GM23338 (cell line): ENCODE results near the gene MAD1L1. TPM values are rescaled to one million over a fixed set of nuclear protein-coding genes. Genes with fewer than 3 reads are reported as not detected.

Source experiments
- ATAC-seq: fragments of 200-7000 bp; cut with Tn5 transposase; 3 replicates; pipeline ENCODE4 v1.9.1; 2020
- DNase-seq: peaks from one replicate; pipeline ENCODE4 v3.0.0-alpha.2; 2015; ENCODE audit warnings: low spot score
- H2AFZ ChIP-seq: fragments of 200-600 bp; sonication (generic); 2 replicates; pipeline ENCODE4 v1.8.0; 2016; ENCODE audit warnings: antibody characterized with exemption, mild to moderate bottlenecking, moderate library complexity
- H3F3A ChIP-seq: fragments of 200-600 bp; sonication (generic); replicated peaks from 2 replicates; pipeline ENCODE4 v1.8.0; 2017; ENCODE audit warnings: antibody characterized with exemption, mixed run types, low read depth
- H3K27ac ChIP-seq: fragments of 200-600 bp; sonication (generic); 2 replicates; pipeline ENCODE4 v1.6.1; 2016; ENCODE audit warnings: low read depth
- H3K27me3 ChIP-seq: fragments of 200-600 bp; sonication (generic); 2 replicates; pipeline ENCODE4 v1.8.0; 2016; ENCODE audit warnings: mild to moderate bottlenecking, mixed run types, moderate library complexity; ENCODE audit not compliant: insufficient read depth
- H3K36me3 ChIP-seq: fragments of 200-600 bp; sonication (generic); 2 replicates; pipeline ENCODE4 v1.8.0; 2016; ENCODE audit warnings: mild to moderate bottlenecking; ENCODE audit not compliant: insufficient read depth
- H3K4me1 ChIP-seq: fragments of 200-600 bp; sonication (generic); 2 replicates; pipeline ENCODE4 v1.8.0; 2016; ENCODE audit warnings: mild to moderate bottlenecking, moderate library complexity; ENCODE audit not compliant: insufficient read depth
- H3K4me2 ChIP-seq: fragments of 200-600 bp; sonication (generic); 2 replicates; pipeline ENCODE4 v1.7.1; 2017; ENCODE audit warnings: mixed run types
- H3K4me3 ChIP-seq: fragments of 200-600 bp; sonication (generic); 2 replicates; pipeline ENCODE4 v1.6.1; 2016; ENCODE audit warnings: mixed run types
- H3K79me2 ChIP-seq: fragments of 200-600 bp; sonication (generic); replicated peaks from 2 replicates; pipeline ENCODE4 v1.8.0; 2017; ENCODE audit warnings: mild to moderate bottlenecking; ENCODE audit not compliant: insufficient read depth
- H3K9me2 ChIP-seq: fragments of 200-600 bp; sonication (generic); 2 replicates; pipeline ENCODE4 v1.8.0; 2017; ENCODE audit not compliant: insufficient read depth
- H4K20me1 ChIP-seq: fragments of 200-600 bp; sonication (generic); replicated peaks from 2 replicates; pipeline ENCODE4 v1.8.0; 2017; ENCODE audit warnings: mild to moderate bottlenecking; ENCODE audit not compliant: insufficient read depth
- H3K27ac Mint-ChIP-seq: 2 replicates; pipeline ENCODE4 v1.8.0; 2020; ENCODE audit warnings: inconsistent platforms, mild to moderate bottlenecking, moderate library complexity, mixed read lengths
- H3K27me3 Mint-ChIP-seq: 3 replicates; pipeline ENCODE4 v1.8.0; 2022; ENCODE audit warnings: low read depth, mild to moderate bottlenecking, moderate library complexity, mixed read lengths, inconsistent platforms; ENCODE audit not compliant: insufficient read depth, poor library complexity
- H3K36me3 Mint-ChIP-seq: 3 replicates; pipeline ENCODE4 v1.8.0; 2021; ENCODE audit warnings: low read depth, mild to moderate bottlenecking, inconsistent platforms, moderate library complexity, mixed read lengths
- H3K4me1 Mint-ChIP-seq: 3 replicates; pipeline ENCODE4 v1.8.0; 2020; ENCODE audit warnings: mild to moderate bottlenecking, inconsistent platforms, mixed read lengths
- H3K4me3 Mint-ChIP-seq: 3 replicates; pipeline ENCODE4 v1.8.0; 2021; ENCODE audit warnings: moderate library complexity, mild to moderate bottlenecking, inconsistent platforms, mixed read lengths
- H3K9me3 Mint-ChIP-seq: 3 replicates; pipeline ENCODE4 v1.8.0; 2020; ENCODE audit warnings: moderate library complexity, mild to moderate bottlenecking, inconsistent platforms, mixed read lengths
- JUNB ChIP-seq: IDR thresholded peaks from one replicate; pipeline ENCODE4 v1.6.1; 2016; ENCODE audit warnings: antibody characterized with exemption; ENCODE audit not compliant: unreplicated experiment
- NANOG ChIP-seq: IDR thresholded peaks from 2 replicates; pipeline ENCODE4 v1.6.1; 2016; ENCODE audit warnings: antibody characterized with exemption, borderline replicate concordance
- POLR2AphosphoS5 ChIP-seq: IDR thresholded peaks from 2 replicates; pipeline ENCODE4 v1.6.1; 2016; ENCODE audit warnings: antibody characterized with exemption, low read depth
- STAT1 ChIP-seq: IDR thresholded peaks from one replicate; pipeline ENCODE4 v1.6.1; 2016; ENCODE audit warnings: antibody characterized with exemption; ENCODE audit not compliant: unreplicated experiment
- ZNF331 ChIP-seq: fragments of 250-450 bp; sonication (Bioruptor Pico); IDR thresholded peaks from 2 replicates; pipeline ENCODE4 v1.5.0; 2020; ENCODE audit warnings: low read depth, mild to moderate bottlenecking, moderate library complexity
- polyA plus RNA-seq: library from polyadenylated mRNA; unstranded; fragments of >200 nt; fragmentation: Nextera tagmentation; extraction: Ambion mirVana; gene quantifications from 2 replicates; pipeline ENCODE4 v1.2.1, GENCODE V29; 2016
- total RNA-seq: library from RNA; depleted of rRNA; stranded (reverse); fragments of >200 nt; shearing (Covaris generic); gene quantifications from 2 replicates; pipeline ENCODE4 v1.2.3, GENCODE V29; 2014
- TF ChIP-seq, protein P1 (sequence below): fragments of 250-450 bp; sonication (Bioruptor Pico); IDR thresholded peaks from 2 replicates; pipeline ENCODE4 v1.5.0; 2020; ENCODE audit warnings: mild to moderate bottlenecking, moderate library complexity

Gene MAD1L1
- total and polyA plus RNA-seq, 2 experiments from 2014 or later = 40.3 to 59.3 TPM

DNA sequence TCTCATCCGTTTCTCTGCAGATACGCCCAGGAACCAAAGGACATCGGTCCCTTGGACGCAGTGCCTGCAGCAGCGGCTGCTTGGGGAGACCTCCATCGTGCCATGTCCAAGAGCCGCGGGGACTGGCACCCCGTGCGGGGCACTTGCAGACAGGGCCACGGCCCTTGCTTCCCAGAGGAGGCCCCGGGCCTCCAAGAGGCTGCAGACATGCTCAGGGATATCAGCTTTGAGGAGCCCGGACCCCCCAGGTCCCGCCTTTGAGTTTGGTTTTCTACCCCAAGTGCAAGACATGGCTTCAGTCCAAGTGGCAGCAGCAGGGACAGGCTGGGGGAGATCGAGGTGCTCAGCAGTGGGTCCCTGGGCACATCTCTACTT is 283.1 kb downstream of the MAD1L1 start (continued):
- TF ChIP-seq JUNB (no peak), NANOG (no peak), ZNF331 (CRISPR knock-in tag) (no peak)

DNA sequence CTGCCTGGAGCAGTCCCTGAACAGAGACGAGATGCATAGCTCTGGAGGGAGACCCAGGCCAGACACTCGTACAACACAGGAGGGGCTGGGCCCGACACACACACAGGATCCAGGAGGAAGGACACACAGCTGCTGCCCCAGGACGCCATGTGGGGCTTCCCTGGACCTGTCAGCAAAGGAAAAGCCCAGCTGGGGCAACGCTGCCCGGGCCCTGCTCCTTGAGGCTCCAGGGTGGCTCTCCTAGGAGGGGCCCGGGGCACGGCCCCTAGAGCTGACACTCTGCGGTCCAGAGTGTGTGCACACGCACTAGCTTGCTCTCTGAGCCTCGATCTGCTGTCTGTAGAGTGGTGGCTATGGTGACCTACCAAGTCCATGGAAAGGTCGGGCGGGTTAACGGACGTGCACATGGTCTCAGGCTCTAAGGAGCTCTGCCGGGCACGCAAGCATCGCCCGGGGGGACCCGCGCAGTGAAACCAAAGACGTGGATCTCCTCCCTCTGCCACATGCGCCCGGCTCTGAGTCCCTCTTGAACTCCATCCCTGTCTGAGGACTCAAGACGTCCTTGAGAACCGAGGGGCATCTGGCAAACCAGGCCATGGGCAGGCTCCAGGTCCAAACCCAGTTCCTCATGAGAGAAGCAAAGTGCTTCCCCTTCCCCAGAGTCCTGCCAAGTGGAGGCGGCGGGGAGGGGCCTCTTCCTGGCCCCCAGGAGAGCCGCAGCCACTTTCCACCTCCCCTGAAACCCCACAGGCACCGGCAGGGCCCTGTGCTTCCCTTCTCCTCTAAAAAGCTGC is 283.7 kb downstream of the MAD1L1 start:
- H3K27ac ChIP-seq = no peak overlapping the region
- ATAC-seq = no peak
- H3F3A ChIP-seq = no peaks in the 10 kb centered on the region
- Mint-ChIP-seq H3K36me3 (no peaks in the 10 kb centered on the region), H3K9me3 (no peaks in the 10 kb centered on the region), H3K4me1 (peaks cover 4% of the 10 kb centered on the region; the same call in 2 of the 3 replicates), H3K4me3 (no peak overlapping the region), H3K27ac (peak overlapping the region; percentile 36; the same call in 1 of the 2 replicates), H3K27me3 (peaks cover 13% of the 10 kb centered on the region)
- no peak overlapping the region for H3K4me2 ChIP-seq
- DNase-seq = no peak
- no peaks in the 10 kb centered on the region for H3K27me3 ChIP-seq
- no peak overlapping the region for H2AFZ ChIP-seq
- no peak for TF ChIP-seq ZNF331 (CRISPR knock-in tag)
- no peak for TF ChIP-seq STAT1
- TF ChIP-seq, protein P1, sequence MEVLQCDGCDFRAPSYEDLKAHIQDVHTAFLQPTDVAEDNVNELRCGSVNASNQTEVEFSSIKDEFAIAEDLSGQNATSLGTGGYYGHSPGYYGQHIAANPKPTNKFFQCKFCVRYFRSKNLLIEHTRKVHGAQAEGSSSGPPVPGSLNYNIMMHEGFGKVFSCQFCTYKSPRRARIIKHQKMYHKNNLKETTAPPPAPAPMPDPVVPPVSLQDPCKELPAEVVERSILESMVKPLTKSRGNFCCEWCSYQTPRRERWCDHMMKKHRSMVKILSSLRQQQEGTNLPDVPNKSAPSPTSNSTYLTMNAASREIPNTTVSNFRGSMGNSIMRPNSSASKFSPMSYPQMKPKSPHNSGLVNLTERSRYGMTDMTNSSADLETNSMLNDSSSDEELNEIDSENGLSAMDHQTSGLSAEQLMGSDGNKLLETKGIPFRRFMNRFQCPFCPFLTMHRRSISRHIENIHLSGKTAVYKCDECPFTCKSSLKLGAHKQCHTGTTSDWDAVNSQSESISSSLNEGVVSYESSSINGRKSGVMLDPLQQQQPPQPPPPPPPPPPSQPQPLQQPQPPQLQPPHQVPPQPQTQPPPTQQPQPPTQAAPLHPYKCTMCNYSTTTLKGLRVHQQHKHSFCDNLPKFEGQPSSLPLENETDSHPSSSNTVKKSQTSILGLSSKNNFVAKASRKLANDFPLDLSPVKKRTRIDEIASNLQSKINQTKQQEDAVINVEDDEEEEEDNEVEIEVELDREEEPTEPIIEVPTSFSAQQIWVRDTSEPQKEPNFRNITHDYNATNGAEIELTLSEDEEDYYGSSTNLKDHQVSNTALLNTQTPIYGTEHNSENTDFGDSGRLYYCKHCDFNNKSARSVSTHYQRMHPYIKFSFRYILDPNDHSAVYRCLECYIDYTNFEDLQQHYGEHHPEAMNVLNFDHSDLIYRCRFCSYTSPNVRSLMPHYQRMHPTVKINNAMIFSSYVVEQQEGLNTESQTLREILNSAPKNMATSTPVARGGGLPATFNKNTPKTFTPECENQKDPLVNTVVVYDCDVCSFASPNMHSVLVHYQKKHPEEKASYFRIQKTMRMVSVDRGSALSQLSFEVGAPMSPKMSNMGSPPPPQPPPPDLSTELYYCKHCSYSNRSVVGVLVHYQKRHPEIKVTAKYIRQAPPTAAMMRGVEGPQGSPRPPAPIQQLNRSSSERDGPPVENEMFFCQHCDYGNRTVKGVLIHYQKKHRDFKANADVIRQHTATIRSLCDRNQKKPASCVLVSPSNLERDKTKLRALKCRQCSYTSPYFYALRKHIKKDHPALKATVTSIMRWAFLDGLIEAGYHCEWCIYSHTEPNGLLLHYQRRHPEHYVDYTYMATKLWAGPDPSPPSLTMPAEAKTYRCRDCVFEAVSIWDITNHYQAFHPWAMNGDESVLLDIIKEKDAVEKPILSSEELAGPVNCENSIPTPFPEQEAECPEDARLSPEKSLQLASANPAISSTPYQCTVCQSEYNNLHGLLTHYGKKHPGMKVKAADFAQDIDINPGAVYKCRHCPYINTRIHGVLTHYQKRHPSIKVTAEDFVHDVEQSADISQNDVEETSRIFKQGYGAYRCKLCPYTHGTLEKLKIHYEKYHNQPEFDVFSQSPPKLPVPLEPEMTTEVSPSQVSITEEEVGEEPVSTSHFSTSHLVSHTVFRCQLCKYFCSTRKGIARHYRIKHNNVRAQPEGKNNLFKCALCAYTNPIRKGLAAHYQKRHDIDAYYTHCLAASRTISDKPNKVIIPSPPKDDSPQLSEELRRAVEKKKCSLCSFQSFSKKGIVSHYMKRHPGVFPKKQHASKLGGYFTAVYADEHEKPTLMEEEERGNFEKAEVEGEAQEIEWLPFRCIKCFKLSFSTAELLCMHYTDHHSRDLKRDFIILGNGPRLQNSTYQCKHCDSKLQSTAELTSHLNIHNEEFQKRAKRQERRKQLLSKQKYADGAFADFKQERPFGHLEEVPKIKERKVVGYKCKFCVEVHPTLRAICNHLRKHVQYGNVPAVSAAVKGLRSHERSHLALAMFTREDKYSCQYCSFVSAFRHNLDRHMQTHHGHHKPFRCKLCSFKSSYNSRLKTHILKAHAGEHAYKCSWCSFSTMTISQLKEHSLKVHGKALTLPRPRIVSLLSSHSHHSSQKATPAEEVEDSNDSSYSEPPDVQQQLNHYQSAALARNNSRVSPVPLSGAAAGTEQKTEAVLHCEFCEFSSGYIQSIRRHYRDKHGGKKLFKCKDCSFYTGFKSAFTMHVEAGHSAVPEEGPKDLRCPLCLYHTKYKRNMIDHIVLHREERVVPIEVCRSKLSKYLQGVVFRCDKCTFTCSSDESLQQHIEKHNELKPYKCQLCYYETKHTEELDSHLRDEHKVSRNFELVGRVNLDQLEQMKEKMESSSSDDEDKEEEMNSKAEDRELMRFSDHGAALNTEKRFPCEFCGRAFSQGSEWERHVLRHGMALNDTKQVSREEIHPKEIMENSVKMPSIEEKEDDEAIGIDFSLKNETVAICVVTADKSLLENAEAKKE (CRISPR knock-in tag) = no peak
- TF ChIP-seq NANOG = no peak
- TF ChIP-seq POLR2AphosphoS5 = no peak
- H3K4me1 ChIP-seq = no peaks in the 10 kb centered on the region
- H3K36me3 ChIP-seq = no peaks in the 10 kb centered on the region
- no peaks in the 10 kb centered on the region for H3K9me2 ChIP-seq
- H3K4me3 ChIP-seq = no peak overlapping the region
- H3K79me2 ChIP-seq = no peaks in the 10 kb centered on the region
- no peaks in the 10 kb centered on the region; the same call in 1 of the 2 replicates for H4K20me1 ChIP-seq
